ENCODE results near the gene ATP10B.

ATP10B gene

DNA sequence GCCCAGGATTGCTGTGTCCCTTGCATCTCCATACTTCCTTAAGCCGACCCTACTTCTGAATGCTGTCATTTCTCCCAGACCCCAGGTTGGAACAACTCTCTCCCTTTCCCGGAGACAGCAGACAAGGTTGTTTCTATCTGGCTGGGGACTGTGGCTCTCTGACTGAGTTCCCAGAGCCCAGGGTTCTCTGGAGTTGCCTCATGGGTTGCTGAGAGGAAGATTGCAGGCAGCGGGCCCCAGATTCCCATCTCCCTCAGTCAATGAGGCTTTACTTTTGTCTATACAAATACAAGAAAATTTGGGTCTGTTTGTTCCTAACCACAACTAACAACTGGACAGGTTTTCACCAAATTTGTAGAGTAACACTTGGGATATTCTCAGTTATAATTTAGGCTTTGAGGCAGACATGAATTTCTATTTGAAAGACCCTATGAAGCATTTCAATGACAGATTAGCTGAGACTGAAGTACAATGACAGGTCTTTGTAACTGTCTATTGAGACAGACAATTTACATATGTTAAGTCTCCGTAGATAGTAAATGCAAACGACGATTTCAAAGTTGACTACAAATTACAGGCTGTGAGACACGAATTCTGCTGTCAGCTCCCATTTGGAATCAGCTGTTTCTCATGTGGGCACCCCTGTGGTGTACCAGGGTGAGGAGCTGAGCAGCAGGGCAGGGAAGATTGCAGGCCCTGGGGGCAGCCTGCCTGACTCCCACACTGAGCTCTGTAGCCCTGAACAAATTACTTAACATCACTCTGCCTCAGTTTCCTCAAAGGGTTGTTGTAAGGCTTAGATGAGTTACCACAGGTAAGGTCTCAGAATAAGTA, 107.5 kb downstream of the ATP10B start:
- Histone ChIP-seq H2AFZ (no peak overlapping the region), H3K4me1 (no peaks in the 10 kb centered on the region), H3K4me3 (ENCODE audit: low read depth, low read length) (no peak overlapping the region), H3K9ac (no peak overlapping the region), H3K27me3 (ENCODE audit: control insufficient read depth, insufficient read depth, low read length) (no peaks in the 10 kb centered on the region), H3K36me3 (ENCODE audit: control insufficient read depth, insufficient read depth, low read length) (no peaks in the 10 kb centered on the region), H3K79me2 (no peaks in the 10 kb centered on the region), H3K9me3 (ENCODE audit: control insufficient read depth, low read length) (no peaks in the 10 kb centered on the region), H3K27ac (no peak overlapping the region), H3K4me2 (ENCODE audit: low read length) (no peak overlapping the region)
- TF ChIP-seq, protein P1, sequence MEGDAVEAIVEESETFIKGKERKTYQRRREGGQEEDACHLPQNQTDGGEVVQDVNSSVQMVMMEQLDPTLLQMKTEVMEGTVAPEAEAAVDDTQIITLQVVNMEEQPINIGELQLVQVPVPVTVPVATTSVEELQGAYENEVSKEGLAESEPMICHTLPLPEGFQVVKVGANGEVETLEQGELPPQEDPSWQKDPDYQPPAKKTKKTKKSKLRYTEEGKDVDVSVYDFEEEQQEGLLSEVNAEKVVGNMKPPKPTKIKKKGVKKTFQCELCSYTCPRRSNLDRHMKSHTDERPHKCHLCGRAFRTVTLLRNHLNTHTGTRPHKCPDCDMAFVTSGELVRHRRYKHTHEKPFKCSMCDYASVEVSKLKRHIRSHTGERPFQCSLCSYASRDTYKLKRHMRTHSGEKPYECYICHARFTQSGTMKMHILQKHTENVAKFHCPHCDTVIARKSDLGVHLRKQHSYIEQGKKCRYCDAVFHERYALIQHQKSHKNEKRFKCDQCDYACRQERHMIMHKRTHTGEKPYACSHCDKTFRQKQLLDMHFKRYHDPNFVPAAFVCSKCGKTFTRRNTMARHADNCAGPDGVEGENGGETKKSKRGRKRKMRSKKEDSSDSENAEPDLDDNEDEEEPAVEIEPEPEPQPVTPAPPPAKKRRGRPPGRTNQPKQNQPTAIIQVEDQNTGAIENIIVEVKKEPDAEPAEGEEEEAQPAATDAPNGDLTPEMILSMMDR (IDR thresholded peaks at IDR 0.05), result no peak

DNA sequence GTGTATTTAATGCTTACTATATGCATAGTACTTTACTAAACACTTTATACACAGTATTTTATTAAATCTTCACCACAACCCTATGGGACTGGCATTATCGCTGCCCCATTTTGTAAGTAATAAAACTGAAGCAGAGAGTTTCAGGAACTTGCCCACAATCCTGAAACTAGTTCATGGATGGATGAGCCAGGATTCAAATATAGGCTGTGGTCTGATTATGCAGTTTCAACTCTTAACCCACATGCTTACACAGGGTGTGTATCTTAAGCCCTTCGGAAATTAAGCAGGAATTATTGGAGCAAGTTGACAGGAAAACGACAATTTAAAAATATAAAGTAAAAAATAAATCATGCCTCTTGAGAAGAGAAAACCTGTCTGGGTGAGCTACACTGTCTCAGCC, 109.0 kb downstream of the ATP10B start:
- H3K36me3 ChIP-seq (ENCODE audit: control insufficient read depth, insufficient read depth, low read length), result no peaks in the 10 kb centered on the region
- no peak overlapping the region for H3K4me2 ChIP-seq (ENCODE audit: low read length)
- H3K79me2 ChIP-seq, result no peaks in the 10 kb centered on the region
- H3K4me3 ChIP-seq (ENCODE audit: low read depth, low read length), result no peak overlapping the region
- TF ChIP-seq, protein P1 (IDR thresholded peaks at IDR 0.05), result no peak
- H3K27me3 ChIP-seq (ENCODE audit: control insufficient read depth, insufficient read depth, low read length), result no peaks in the 10 kb centered on the region
- H3K27ac ChIP-seq, result no peak overlapping the region
- no peaks in the 10 kb centered on the region for H3K4me1 ChIP-seq
- H3K9ac ChIP-seq, result no peak overlapping the region
- H2AFZ ChIP-seq, result no peak overlapping the region
- H3K9me3 ChIP-seq (ENCODE audit: control insufficient read depth, low read length), result no peaks in the 10 kb centered on the region

DNA sequence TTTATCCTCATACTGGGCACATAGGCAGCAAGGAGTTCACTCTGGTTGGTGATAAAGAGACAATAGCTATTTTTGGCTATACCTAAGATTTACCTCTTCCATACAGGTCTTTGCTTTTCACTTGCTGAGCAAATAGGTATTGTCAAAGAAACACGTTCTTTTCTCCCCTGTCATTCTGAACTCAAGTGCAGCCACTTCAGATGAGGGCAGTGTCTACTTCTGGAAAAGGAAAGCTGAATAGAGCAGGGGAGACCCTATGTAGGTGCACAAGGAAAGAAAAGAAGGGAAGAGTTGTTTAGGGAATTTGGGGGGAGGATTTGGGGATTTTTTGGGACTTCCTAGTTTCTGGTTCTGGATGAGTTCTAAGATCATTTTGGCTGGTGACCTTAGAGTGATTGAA, 109.6 kb downstream of the ATP10B start:
- Histone ChIP-seq H3K4me2 (ENCODE audit: low read length) (no peak overlapping the region), H3K27ac (no peak overlapping the region), H3K36me3 (ENCODE audit: control insufficient read depth, insufficient read depth, low read length) (no peaks in the 10 kb centered on the region), H3K4me1 (no peaks in the 10 kb centered on the region), H3K79me2 (no peaks in the 10 kb centered on the region), H2AFZ (no peak overlapping the region), H3K27me3 (ENCODE audit: control insufficient read depth, insufficient read depth, low read length) (no peaks in the 10 kb centered on the region), H3K9me3 (ENCODE audit: control insufficient read depth, low read length) (no peaks in the 10 kb centered on the region), H3K9ac (no peak overlapping the region), H3K4me3 (ENCODE audit: low read depth, low read length) (no peak overlapping the region)
- TF ChIP-seq, protein P1 (IDR thresholded peaks at IDR 0.05), result no peak

DNA sequence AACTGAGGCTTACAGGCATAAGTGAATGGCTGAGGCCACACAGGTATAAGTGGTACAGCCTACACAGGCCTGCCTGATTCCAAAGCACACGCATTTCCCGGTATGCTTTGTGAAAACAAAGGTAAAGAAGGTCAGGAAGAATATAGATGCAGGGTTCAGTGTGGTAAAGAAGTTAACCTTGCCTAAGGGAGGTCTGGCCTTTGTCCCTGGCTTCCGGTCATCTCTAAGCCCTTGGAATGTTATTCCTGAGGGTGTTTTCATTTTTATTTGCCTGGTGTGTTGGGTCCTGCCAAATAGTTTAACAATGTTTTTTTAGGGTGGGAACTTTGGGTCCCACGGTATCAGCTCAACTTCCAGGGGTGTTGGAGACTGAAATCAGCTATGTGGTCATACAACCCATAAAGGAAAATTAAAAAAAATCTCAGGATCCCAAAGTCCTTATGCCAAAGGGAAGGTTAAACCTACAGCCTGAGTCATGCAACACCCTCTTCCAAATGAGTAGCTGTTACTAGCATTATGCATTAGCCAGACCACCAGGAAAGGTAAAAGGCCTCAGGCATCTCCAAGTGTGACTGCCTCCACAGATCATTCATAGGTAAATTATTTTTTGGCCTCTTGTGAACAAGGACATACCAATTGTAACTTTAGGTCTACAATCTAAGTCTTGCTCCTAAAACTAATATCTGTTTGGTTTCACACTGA, 124.6 kb downstream of the ATP10B start:
- no peak overlapping the region for H3K4me2 ChIP-seq (ENCODE audit: low read length)
- H3K36me3 ChIP-seq (ENCODE audit: control insufficient read depth, insufficient read depth, low read length), result no peaks in the 10 kb centered on the region
- no peak overlapping the region for H3K4me3 ChIP-seq (ENCODE audit: low read depth, low read length)
- H2AFZ ChIP-seq, result no peak overlapping the region
- H3K27me3 ChIP-seq (ENCODE audit: control insufficient read depth, insufficient read depth, low read length), result no peaks in the 10 kb centered on the region
- no peaks in the 10 kb centered on the region for H3K4me1 ChIP-seq
- H3K9me3 ChIP-seq (ENCODE audit: control insufficient read depth, low read length), result no peaks in the 10 kb centered on the region
- no peak overlapping the region for H3K27ac ChIP-seq
- TF ChIP-seq, protein P1 (IDR thresholded peaks at IDR 0.05), result no peak
- H3K79me2 ChIP-seq, result no peaks in the 10 kb centered on the region
- H3K9ac ChIP-seq, result no peak overlapping the region
